Measurements from ENCODE around the gene SBF2. TPM values are rescaled to one million over a fixed set of nuclear protein-coding genes. Genes with fewer than 3 reads are reported as not detected.

Gene SBF2
- total and polyA plus RNA-seq, 2 of the 13 experiments (the other 11 are each of a cell fraction or from before 2014, with no cell fraction given): 24.0 to 45.8 TPM

GRCh38 chr11:9758637-9759518 lies 535.1 kb downstream of the SBF2 start (continued):
- TF ChIP-seq ZNF772 (CRISPR knock-in tag; IDR thresholded peaks at IDR 0.05) (no peak), ZNF770 (CRISPR knock-in tag; IDR thresholded peaks at IDR 0.05) (no peak), NR2F2 (IDR thresholded peaks at IDR 0.05; ENCODE audit: borderline replicate concordance, low read depth) (peak; percentile 37; the same call in 1 of the 2 replicates), YEATS2 (CRISPR knock-in tag; IDR thresholded peaks at IDR 0.05; ENCODE audit: borderline replicate concordance) (peak; percentile 64; the same call in 1 of the 2 replicates), MYC (CRISPR knock-in tag; IDR thresholded peaks at IDR 0.05; ENCODE audit: borderline replicate concordance) (peak; percentile 33; the same call in 1 of the 2 replicates), ZNF678 (CRISPR knock-in tag; IDR thresholded peaks at IDR 0.05) (no peak), ESRRA (CRISPR knock-in tag; IDR thresholded peaks at IDR 0.05; ENCODE audit: low read depth) (peak; percentile 90), SMAD1 (CRISPR knock-in tag; IDR thresholded peaks at IDR 0.05; ENCODE audit: borderline replicate concordance, low read depth) (0 out of 2 replicates have a peak, but pooled peaks have one; percentile 34), GATAD2A (CRISPR knock-in tag; IDR thresholded peaks at IDR 0.05) (peak; percentile 55; the same call in 1 of the 2 replicates), ZNF142 (CRISPR knock-in tag; IDR thresholded peaks at IDR 0.05) (0 out of 2 replicates have a peak, but pooled peaks have one; percentile 21), TCF12 (IDR thresholded peaks at IDR 0.05) (no peak), TCF12 (CRISPR knock-in tag; IDR thresholded peaks at IDR 0.05) (peak; percentile 53; the same call in 1 of the 2 replicates), NCOA2 (CRISPR knock-in tag; IDR thresholded peaks at IDR 0.05) (peak; percentile 26; the same call in 1 of the 2 replicates), TAF1 (CRISPR knock-in tag; IDR thresholded peaks at IDR 0.05) (peak; percentile 24; the same call in 1 of the 2 replicates), TARDBP (CRISPR knock-in tag; IDR thresholded peaks at IDR 0.05) (peak; percentile 85), ZFP37 (CRISPR knock-in tag; IDR thresholded peaks at IDR 0.05; ENCODE audit: borderline replicate concordance) (0 out of 2 replicates have a peak, but pooled peaks have one; percentile 0), ZNF740 (CRISPR knock-in tag; IDR thresholded peaks at IDR 0.05) (peak; percentile 8; the same call in 1 of the 2 replicates), ZSCAN9 (CRISPR knock-in tag; IDR thresholded peaks at IDR 0.05; ENCODE audit: borderline replicate concordance) (peak; percentile 63), KAT8 (CRISPR knock-in tag; IDR thresholded peaks at IDR 0.05) (no peak), TOPORS (CRISPR knock-in tag; IDR thresholded peaks at IDR 0.05) (peak; percentile 80; the same call in 1 of the 2 replicates)
